Measurements from ENCODE around the gene EOLA1.
A peak's percentile ranks its signal among the peaks of the same experiment; 100 is the strongest.
"Not testable (repeated sequence)": the region's sequence is repeated elsewhere in the genome, so short reads cannot be mapped to it uniquely, and the experiment has no call there.

The EOLA1 gene

DNA sequence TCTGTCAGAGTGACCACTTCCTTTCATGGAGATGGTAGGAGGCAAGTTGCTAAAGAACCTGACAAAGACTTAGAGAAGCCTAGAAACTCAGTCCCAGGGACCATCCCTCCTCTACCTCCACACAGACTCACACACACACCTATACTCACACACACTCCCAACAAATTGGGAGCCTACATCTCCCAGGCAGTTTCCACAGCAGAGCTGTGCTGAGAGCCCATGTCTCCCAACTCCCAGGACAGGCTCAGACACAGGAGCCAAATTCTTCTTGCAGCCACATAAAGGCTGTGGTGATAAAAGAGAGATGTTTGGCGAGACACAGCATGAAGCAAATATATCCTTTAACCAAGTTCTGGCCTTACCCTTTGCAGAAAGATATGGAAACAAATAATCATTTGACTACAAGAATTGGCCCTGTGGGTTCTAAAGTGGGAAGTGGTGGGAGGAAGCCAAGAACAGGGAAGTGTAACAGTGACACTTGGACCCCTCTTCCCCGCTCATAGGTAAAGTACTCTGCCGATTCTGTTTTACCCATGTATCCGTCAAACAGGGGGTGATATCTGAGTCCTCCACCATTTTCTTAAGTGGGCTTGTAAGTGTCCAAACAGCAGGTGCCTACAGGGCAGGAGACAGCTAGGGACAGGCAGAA, 24.7 kb upstream of the EOLA1 start:
- DNase-seq = no peak

DNA sequence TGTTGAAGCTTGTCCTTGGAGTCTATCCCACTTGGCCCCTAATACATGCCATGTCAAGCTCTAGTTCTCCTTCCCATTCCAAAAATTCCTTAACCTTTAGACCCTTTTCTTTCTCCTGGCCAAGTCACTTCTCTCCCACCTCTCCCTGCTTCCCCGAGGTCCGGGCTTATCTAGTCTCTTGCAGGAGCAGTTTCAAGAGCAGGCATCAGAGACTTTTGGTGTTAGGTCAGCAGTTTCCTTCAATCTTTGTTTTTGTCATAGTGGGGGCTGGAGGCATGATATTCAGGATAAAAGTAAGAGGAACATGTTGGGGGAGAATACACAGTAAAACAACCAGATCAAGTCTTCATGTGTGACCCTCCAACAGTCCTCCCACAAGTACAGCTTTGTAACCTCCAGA, 24.2 kb upstream of the EOLA1 start:
- no peak for DNase-seq

DNA sequence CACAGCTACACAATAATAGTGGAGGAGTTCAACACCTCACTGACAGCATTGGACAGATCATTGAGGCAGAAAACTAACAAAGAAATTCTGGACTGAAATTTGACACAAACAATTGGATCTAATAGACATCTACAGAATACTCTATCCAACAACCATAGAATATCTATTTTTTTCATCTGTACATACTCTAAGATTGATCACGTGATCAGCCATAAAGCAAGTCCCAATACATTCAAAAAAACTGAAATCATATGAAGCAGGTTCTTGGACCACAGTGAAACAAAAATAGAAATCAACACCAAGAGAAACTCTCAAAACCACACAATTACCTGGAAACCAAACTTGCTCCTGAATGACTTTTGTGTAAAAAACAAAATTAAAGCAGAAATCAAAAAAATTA, 23.5 kb upstream of the EOLA1 start:
- no peak for DNase-seq

DNA sequence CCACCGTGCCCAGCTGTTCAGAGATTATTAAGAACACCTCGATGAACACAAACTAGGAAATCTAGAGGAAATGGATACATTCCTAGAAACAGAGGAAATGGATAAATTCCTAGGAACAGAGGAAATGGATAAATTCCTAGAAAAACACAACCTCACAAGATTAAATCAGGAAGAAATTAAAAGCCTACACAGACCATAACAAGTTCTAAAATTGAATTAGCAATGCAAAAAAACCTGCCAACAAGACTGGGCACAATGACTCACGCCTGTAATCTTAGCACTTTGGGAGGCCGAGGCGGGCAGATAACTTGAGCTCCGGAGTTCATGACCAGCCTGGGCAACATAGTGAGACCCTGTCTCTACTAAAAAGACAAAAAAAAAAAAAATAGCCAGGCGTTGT, 22.6 kb upstream of the EOLA1 start:
- no peak for DNase-seq

DNA sequence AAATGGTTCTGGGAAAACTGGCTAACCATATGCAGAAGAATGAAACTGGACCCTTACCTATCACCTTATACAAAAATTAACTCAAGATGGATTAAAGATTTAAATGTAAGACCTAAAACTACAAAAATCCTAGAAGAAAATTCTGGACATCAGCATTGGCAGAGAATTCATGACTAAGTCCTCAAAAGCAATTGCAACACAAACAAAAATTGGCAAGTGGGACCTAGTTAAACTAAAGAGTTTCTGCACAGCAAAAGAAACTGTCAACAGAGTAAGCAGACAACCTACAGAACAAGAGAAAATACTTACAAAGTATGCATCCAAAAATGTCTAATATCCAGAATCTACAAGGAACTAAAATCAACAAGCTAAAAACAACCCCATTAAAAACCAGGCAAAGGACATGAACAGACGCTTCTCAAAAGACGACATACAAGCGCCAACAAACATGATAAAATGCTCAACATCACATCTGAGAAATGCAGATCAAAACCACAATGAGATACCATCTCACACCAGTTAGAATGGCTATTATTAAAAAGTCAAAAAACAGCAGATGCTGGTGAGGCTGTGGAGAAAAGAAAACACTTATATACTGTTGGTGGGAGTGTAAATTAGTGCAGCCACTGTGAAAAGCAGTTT, 20.1 kb upstream of the EOLA1 start:
- not testable (repeated sequence) for DNase-seq

DNA sequence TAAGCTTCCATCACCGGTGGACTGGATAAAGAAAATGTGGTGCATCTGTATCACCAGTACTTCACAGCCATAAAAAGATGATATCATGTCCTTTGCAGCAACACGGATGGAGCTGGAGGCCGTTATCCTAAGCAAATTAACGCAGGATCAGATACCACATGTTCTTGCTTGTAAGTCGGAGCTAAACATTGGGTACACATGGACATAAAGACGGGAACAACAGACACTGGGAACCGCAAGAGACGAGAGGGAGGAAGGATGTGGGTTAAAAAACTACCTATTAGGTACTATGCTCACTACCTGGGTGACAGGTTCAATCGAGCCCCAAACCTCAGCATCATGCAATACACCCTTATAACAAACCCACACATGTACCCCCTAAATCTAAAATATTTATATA, 19.4 kb upstream of the EOLA1 start:
- DNase-seq = no peak

DNA sequence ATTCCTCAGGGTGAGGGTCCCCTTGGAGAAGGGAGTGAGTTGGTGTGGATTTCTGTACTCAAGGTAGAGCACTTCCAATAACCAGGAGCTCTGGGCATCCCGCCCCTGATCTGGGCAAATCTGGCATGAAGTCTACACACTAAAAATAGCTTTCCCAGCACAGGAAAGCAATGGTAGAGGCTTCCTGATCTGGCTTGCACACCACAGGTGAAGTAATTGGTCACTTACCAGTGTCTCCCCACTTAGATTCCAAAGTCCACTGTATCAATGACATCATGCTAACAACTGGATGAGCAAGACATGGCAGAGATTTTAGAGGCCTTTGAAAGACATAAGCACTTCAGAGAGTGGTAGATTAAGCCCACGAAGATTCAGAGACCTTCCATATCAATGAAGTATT, 17.9 kb upstream of the EOLA1 start:
- DNase-seq = no peak

DNA sequence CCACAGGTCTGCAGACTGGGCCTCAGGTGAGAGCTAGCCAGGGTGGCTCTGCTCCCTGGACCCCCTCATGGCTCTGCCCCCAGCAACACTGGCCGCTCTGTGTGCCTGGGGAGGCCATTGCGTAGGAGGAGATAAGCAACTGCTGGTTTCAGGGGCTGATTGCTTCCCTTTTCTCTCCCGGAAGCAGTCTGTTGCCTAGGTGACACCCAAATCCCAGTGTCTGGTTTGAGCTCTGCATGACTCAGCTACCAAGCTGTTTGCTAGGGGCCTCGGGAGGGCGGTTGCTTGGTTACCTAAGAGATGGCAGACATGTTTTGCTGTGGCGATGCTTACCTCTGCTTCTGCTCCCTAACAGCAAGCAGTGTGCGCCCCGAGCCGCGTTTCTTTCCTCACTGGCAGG, 15.4 kb upstream of the EOLA1 start:
- DNase-seq = not testable (repeated sequence)

DNA sequence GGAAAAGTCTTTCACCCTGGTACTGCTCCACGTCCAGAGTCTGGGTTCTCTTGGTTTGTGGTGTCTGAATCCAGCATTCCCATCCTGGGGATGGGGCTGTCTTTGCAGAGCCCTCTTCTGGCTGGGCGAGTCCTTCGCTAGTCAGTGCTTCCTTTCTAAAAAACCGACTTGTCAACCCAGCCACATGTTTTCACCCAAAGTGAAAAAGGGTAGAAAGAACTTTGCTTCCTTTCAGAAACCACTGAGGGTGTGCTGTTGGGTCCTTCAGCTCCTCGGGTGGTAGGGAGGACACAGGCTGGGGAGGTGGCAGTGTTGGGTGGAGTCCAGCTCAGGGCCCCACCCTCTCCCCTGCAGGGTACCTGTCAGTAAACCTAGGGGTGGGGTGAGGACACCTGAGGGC, 14.9 kb upstream of the EOLA1 start:
- DNase-seq = not testable (repeated sequence)

DNA sequence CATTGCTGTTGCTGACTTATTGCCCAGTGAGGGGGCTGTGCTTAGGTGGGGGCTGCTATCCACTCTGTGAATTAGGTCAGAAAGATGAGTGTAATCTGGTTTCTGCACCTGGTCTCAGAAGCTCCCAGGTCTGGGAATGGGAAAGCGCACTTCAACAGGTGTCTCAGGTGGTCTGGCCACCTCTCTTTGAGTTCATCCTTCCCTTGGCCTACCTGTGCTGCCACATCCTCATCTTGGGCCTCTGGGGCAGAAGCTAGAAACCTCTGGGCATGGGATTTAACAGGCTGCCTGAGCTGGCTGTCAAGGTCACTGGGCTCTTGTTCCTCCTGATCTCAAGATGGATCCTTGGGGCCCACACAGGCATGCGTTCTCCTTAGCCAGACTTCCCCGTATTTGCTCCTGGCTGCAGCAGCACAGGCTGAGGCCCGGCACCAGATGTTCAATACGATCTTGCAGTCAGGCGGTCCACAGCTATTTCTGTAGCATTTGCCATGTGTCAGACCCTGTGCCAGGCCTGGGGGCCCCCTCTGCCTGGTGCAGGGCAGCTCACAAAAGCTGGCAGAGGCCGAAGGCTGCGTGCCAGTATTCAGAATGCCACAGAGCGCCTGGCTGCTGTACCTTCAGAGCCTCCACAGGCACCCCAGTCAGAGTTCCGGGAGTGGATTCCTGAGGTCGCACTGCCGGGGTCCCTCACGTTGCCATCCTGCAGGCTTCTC, 14.3 kb upstream of the EOLA1 start:
- not testable (repeated sequence) for DNase-seq

DNA sequence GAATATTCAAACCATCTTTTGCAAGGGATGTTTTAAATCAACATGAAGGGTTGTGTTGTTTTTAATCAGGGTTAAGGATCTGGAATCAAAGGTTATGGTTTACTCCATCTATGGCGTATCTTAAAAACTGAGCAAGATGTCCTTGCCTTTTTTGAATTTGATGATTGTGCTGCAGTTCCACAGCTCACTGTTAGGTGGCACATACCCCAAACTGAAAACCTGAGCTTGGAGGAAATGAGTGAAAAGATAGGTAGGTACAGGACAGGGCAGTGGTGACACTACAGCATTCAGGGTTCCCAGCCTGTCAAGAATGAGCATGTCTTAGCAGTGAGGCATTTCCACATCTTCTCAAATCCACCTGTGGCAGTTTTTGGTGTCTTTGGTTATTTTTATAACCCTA, 13.1 kb upstream of the EOLA1 start:
- DNase-seq = no peak

DNA sequence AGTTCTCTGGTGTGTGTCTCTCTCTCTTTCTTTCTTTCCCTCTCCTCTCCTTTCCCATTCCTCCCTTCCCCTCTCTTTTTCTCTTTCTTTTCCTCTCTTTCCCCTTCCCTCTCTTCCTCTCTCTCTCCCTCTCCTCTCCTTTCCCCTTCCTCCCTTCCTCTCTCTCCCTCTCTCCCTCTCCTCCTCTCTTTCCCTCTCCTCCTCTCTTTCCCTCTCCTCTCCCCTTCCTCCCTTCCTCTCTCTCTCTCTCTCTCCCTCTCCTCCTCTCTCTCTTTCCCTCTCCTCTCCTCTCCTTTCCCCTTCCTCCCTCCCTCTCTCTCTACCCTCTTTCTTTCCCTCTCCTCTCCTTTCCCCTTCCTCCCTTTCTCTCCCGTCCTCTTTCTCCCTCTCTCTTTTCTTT, 12.4 kb upstream of the EOLA1 start:
- DNase-seq = no peak

DNA sequence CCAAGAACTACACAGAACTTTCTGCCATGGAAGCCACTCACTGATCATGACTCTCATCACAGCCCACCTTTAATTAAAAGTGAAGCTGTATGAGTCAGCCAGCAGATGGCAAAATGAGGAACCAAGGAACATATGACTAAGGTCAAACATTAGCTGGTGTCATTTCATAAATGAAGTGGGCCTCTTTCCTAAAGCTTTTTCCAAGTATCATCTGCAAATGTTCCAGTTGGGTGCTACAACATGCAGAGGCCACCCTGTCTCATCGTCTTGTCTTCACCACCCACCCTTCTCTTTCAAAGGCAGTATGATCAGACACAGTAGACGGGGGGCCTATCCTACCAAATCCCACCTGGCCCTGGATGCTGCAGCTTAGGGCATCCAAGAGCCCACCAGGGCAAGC, 9.2 kb upstream of the EOLA1 start:
- DNase-seq = no peak

DNA sequence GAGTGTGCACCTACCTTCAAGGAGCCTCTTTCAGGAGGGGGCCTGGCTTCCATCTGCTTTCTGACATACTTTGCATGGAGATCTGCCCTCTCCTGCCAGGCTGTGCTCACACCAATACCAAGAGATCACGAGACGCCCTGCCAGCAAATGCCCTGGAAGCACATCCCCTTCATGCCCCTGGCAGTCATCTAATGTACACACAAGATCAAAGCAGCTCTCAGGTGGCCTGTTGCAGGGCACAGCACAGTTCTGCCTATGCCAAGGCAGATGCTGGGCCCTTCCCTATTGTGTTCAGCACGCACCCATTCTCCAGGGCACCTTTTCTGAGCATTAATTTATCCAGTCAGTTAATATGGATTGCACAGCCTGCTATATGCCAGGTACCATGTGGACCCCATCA, 7.9 kb upstream of the EOLA1 start:
- DNase-seq = not testable (repeated sequence)

DNA sequence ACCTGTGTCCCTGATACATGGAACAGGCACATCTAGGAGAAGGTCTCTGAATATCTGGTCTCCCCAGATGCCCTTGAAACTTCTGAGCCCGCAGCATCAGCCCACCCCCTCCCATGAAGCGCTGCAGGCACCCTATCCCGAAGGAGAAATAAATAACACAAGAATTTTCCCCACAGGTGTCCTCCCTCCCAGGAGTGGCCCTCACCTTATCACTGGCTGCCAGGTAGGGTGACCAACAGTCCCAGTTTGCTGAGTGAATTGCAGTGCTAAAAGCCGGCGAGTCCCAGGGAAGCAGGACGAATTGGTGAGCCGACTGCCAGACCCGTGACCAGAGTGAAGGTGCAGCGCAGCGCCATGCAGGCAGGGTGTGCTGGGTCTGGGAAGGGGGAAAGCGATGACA, 6.8 kb upstream of the EOLA1 start:
- DNase-seq = not testable (repeated sequence)

DNA sequence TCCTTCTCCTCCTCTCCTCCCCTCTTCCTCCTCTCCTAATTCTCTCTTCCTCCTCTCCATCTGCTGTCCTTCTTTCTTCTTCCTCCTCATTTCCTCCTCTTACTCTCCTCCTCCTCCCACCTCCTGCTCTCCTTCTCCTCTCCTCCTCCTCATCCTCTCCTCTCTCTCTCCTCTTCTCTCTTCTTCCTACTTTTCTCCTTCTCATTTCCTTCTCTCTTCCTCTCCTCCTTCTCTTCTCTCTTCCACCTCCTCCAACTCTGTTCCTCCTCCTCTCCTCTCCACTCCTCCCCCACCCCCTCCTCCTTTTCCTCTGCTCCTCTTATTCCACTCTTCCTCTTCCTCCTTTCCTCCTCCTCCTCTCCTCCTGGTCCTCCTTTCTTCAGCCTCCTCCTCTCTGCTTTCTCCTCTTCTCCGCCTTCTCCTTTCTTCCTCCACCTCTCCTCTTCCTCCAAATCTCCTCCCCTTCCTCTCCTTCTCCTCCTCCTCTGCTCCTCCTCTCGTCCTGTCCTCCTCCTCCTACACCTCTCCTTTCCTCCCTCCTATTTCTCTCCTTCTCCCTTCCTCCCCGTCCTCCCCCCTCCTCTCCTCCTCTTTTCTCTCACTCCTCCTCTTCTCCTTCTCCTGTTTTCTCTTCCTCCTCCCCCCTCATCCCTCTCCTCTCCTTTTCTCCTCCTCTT, 5.7 kb upstream of the EOLA1 start:
- DNase-seq = not testable (repeated sequence)

DNA sequence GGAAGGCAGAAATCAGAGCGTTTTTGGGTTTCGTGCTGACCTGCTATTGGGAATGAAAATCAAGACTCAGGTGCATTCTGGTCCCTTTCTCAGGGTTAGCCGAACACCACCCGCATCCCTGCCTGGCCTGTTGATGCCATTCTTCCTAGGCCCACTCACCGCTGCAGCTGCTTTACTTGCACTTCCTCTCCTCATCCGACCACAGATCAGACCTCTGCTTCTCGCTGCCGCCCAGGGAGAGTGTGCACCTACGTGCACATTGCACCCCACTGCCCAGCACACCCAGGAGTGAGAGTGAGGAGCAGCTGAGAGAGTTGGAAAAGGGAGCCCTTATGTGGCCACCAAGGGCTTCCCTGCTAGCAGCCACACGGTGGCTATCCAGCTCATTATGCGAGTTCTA, 3.3 kb upstream of the EOLA1 start:
- not testable (repeated sequence) for DNase-seq

DNA sequence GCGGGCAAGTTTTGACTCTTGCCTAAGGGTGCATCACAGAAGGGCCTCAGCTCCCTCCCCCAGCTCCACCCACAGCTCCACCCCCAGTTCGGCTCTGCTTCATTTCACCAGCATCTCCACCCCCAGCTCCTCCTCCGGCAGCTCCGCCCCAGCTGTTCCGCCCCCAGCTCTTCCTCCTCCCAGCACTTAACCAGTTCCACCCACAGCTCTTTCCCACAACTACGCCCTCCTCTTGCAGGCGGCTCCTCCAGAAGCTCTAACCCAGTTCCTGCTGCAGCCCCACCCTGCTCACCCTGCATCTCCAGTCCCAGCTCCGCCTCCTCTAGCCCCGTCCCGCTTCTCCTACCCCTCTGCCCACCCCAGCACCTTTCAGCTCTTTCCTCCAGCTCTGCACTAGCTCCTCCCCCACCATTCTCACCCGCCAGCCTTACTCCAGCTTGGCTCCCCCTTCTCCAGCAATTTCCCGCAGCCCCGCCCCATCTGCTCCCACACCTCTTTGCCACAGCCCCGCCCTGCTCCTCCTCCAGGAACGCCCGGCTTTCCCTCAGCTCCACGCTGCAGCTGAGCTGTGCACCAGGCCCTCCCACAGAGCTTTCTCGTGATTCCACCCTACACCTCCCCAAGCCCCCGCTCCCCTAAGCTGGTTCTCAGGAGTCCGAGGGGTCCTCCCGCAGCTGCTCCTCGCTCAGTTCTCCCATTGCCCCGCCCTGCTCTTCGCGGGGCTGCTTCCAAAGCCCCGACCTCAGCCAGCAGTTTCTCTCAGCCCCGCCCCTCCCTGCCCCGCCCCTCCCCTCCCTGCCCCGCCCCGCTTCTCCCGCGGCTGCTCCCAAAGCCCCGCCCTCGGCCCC, 1.3 kb upstream of the EOLA1 start:
- peak; percentile 34 for DNase-seq

DNA sequence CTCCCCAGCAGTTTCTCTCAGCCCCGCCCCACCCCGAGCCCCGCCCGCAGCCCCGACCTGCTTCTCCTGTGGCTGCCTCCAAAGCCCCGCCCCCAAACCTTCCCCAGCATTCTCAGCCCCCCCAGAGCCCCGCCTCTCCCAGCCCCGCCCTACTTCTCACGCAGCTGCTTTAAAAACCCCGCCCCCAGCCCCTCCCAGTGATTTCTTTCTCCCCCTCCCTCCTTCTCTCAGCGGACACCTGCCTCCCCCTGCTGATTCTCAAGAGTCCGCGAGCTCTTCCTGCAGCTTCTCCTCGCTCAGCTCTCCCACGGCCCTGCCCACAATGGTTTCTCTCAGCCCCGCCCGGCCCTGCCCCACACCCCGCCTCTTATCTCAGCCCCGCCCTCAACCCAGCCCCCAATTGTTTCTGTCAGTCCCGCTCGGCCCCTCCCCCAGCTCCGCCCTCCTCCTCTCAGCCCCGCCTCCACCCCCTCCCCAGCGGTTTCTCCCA, 636 bp upstream of the EOLA1 start:
- peak; percentile 74 for DNase-seq

DNA sequence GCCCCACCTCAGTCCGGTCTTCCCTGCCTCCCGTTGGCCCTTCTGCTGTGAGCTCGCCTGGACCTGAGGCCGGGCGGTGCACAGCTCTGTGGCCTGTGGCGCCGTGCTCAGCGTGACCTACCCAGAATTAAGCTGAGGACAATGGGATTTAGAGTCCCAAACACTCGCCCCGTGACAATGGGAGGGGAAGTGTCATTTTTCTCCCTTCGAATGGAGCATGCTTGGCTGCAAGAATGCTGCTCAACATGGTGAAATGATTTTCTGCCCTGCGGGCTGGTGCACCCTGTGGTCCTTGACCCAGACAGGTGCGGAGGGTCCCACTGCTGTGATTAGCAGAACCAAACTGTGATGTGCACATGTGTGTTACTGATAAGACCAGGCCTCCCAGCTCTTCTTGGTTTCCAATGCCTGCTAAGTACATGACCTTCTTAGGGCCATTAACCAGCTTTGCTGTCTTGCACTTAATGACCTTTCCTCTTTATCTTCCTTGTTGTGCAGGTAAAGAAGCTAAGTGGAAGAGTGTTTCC, 772 bp downstream of the EOLA1 start:
- DNase-seq = no peak

DNA sequence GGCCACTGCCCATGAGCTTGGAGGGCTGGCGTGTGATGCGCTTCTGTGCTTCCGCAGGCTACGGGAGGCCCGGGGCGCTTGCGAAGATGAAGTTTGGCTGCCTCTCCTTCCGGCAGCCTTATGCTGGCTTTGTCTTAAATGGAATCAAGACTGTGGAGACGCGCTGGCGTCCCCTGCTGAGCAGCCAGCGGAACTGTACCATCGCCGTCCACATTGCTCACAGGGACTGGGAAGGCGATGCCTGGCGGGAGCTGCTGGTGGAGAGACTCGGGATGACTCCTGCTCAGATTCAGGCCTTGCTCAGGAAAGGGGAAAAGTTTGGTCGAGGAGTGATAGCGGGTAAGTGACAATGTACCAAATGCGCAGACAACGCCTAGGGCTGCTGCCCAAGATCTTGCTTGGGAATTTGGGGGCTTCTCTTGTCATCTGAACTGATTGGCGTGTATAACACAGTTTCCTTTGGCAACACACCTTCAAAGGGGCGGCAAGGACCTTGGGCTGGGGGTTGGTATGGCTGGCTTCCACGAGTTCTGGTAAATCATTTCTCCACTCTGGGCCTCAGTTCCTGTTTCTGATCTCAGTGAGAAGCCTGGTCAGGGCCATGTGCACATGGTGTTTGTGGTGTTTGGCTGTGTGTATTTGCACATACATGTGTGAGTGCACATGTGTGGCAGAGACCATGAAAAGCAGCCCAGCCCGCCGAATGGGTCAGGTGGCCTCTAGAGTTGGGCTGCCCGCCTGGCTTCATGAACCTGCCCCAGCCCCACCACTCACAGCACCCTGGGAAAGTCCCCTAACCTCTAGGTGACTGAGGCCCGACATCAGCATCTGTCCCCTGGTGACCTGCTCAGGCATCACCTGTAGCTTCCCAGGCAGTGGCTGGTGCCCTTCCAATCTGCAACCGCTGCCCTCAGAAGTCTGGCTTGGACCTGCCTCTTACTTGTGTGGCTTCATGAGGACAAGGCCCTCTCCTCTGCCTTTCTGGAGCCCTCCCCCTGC, 5.0 kb downstream of the EOLA1 start:
- DNase-seq = not testable (repeated sequence)
